GM13977 (cell line): ENCODE measurements around the gene COX5B.
"Not testable (repeated sequence)": the region's sequence is repeated elsewhere in the genome, so short reads cannot be mapped to it uniquely, and the experiment has no call there.

ENCODE experiments used
- DNase-seq: peaks from one replicate; pipeline ENCODE4 v3.0.0; 2012; ENCODE audit warnings: low spot score
- CTCF ChIP-seq: IDR thresholded peaks from 2 replicates; pipeline ENCODE4 v1.5.1; 2012; ENCODE audit warnings: mild to moderate bottlenecking, control low read depth; ENCODE audit not compliant: insufficient read depth; ENCODE audit errors: extremely low read depth, missing control alignments
- in situ Hi-C: fragments of 300-500 bp; cut with MboI; formaldehyde crosslinking; loops from one replicate; pipeline ENCODE4 v1.12.0; 2022; ENCODE audit warnings: low sequenced_read_pairs, low pct_unique_long_range_greater_than_20kb, mixed read lengths, inconsistent platforms; ENCODE audit not compliant: unreplicated experiment

COX5B gene

GRCh38 chr2:97673182-97673914, 27.5 kb downstream of the COX5B start:
- TF ChIP-seq CTCF = no peak
- in situ Hi-C loops = loop anchor here (25.0 kb wide), 1 partner anchor 1611 kb away; no protein-coding TSS in a partner anchor
- no peak for DNase-seq

GRCh38 chr2:97673915-97674283, 28.0 kb downstream of the COX5B start:
- in situ Hi-C loops = loop anchor here (25.0 kb wide), 1 partner anchor 1612 kb away; no protein-coding TSS in a partner anchor
- DNase-seq = no peak
- TF ChIP-seq CTCF = no peak

GRCh38 chr2:97675430-97676113, 29.7 kb downstream of the COX5B start:
- in situ Hi-C loops = no loop called here
- DNase-seq = no peak
- no peak for TF ChIP-seq CTCF

GRCh38 chr2:97676620-97677019, 30.8 kb downstream of the COX5B start:
- in situ Hi-C loops = no loop called here
- TF ChIP-seq CTCF = no peak
- no peak for DNase-seq

GRCh38 chr2:97677480-97677879, 31.6 kb downstream of the COX5B start:
- TF ChIP-seq CTCF = no peak
- in situ Hi-C loops = no loop called here
- DNase-seq = no peak

GRCh38 chr2:97678298-97678697, 32.4 kb downstream of the COX5B start:
- no peak for TF ChIP-seq CTCF
- DNase-seq = no peak
- in situ Hi-C loops = no loop called here

GRCh38 chr2:97687235-97687634, 41.4 kb downstream of the COX5B start:
- DNase-seq, in situ Hi-C loops: not testable (repeated sequence)
